GM19467 (cell line): Measurements from ENCODE around the gene ABCD1.
"Not testable (repeated sequence)": the region's sequence is repeated elsewhere in the genome, so short reads cannot be mapped to it uniquely, and the experiment has no call there.

Experiments
- ATAC-seq: cut with Tn5 transposase; IDR thresholded peaks from one replicate; pipeline ENCODE4 v1.9.1; 2021; ENCODE audit warnings: mild to moderate bottlenecking, moderate library complexity; ENCODE audit not compliant: unreplicated experiment

ABCD1 gene

GRCh38 chrX:153732401-153732800 is 7.7 kb downstream of the ABCD1 start:
- ATAC-seq, result no peak

GRCh38 chrX:153733651-153734240 is 9.1 kb downstream of the ABCD1 start:
- ATAC-seq, result no peak

- ATAC-seq, result no peak
These were observed 10.2 kb downstream of the ABCD1 start for GRCh38 chrX:153734871-153735270.

- ATAC-seq, result no peak
These were observed 10.6 kb downstream of the ABCD1 start for GRCh38 chrX:153735274-153735673.

- ATAC-seq, result no peak
These were observed 11.6 kb downstream of the ABCD1 start for GRCh38 chrX:153736071-153736820.

GRCh38 chrX:153736871-153737441 is 12.3 kb downstream of the ABCD1 start:
- ATAC-seq, result no peak

- no peak for ATAC-seq
These were observed 13.5 kb downstream of the ABCD1 start for GRCh38 chrX:153738056-153738605.

- no peak for ATAC-seq
These were observed 15.3 kb downstream of the ABCD1 start for GRCh38 chrX:153739754-153740486.

- no peak for ATAC-seq
These were observed 16.1 kb downstream of the ABCD1 start for GRCh38 chrX:153740631-153741222.

- no peak for ATAC-seq
These were observed 16.8 kb downstream of the ABCD1 start for GRCh38 chrX:153741446-153741845.

- not testable (repeated sequence) for ATAC-seq
These were observed 17.5 kb downstream of the ABCD1 start for GRCh38 chrX:153742111-153742510.

GRCh38 chrX:153742796-153743467 is 18.3 kb downstream of the ABCD1 start:
- not testable (repeated sequence) for ATAC-seq

- not testable (repeated sequence) for ATAC-seq
These were observed 19.0 kb downstream of the ABCD1 start for GRCh38 chrX:153743468-153744209.

GRCh38 chrX:153744210-153745066 is 19.8 kb downstream of the ABCD1 start:
- ATAC-seq, result no peak

GRCh38 chrX:153745067-153745433 is 20.4 kb downstream of the ABCD1 start:
- not testable (repeated sequence) for ATAC-seq

- ATAC-seq, result no peak
These were observed 21.7 kb downstream of the ABCD1 start for GRCh38 chrX:153746359-153746758.

- not testable (repeated sequence) for ATAC-seq
These were observed 22.3 kb downstream of the ABCD1 start for GRCh38 chrX:153746991-153747390.

- not testable (repeated sequence) for ATAC-seq
These were observed 24.4 kb downstream of the ABCD1 start for GRCh38 chrX:153749017-153749416.
